Liver (tissue), 3 donors: ENCODE data around the gene GMDS.

ENCODE experiments used
- RAD21 ChIP-seq, 2 donors: IDR thresholded peaks; 2 replicates each; pipeline ENCODE4 v1.6.1; 2016; ENCODE audit warnings: antibody characterized with exemption in 2 of 2, mild to moderate bottlenecking in 2 of 2
- SP1 ChIP-seq: IDR thresholded peaks from 2 replicates; pipeline ENCODE4 v1.6.1; 2018; ENCODE audit warnings: antibody characterized with exemption, mild to moderate bottlenecking
- YY1 ChIP-seq: IDR thresholded peaks from 2 replicates; pipeline ENCODE4 v1.6.1; 2016; ENCODE audit warnings: antibody characterized with exemption, mild to moderate bottlenecking
- TF ChIP-seq, protein P1 (sequence below): fragments of 150-350 bp; IDR thresholded peaks from 2 replicates; pipeline ENCODE4 v1.5.1; 2017; ENCODE audit warnings: improper control_type of control experiment, low read depth, low read length; ENCODE audit not compliant: missing input control
- TF ChIP-seq, protein P2 (sequence below): IDR thresholded peaks from 2 replicates; pipeline ENCODE4 v1.6.1; 2016; ENCODE audit warnings: antibody characterized with exemption
- TF ChIP-seq, protein P3 (sequence below): IDR thresholded peaks from 2 replicates; pipeline ENCODE4 v1.6.1; 2016; ENCODE audit warnings: antibody characterized with exemption, mild to moderate bottlenecking
- donor health status: healthy.
- donor health status: healthy.

DNA sequence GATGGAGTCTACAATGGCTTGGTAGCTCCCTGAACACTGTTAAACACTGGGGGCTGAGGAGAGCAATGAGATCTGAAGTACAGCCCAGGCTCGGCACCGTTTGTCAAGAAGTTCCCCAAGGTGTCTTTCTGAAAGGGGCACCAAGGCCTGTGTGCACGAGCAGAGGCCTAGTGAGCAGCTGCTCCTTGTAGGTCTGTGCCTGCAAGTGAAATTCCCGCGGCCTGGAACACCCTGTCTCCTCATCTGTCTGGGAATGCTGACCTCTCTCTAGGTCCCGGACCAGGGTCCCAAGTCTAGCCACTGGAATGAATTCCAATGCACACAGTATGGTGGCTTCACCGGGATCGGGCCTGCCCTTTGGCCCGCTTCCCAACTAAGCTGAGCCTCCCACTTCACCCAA, 500.9 kb downstream of the GMDS start:
- TF ChIP-seq, protein P1, sequence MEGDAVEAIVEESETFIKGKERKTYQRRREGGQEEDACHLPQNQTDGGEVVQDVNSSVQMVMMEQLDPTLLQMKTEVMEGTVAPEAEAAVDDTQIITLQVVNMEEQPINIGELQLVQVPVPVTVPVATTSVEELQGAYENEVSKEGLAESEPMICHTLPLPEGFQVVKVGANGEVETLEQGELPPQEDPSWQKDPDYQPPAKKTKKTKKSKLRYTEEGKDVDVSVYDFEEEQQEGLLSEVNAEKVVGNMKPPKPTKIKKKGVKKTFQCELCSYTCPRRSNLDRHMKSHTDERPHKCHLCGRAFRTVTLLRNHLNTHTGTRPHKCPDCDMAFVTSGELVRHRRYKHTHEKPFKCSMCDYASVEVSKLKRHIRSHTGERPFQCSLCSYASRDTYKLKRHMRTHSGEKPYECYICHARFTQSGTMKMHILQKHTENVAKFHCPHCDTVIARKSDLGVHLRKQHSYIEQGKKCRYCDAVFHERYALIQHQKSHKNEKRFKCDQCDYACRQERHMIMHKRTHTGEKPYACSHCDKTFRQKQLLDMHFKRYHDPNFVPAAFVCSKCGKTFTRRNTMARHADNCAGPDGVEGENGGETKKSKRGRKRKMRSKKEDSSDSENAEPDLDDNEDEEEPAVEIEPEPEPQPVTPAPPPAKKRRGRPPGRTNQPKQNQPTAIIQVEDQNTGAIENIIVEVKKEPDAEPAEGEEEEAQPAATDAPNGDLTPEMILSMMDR, result no peak
- TF ChIP-seq YY1 (no peak), RAD21 (IDR thresholded peaks at IDR 0.05) (no peak), SP1 (no peak)
- TF ChIP-seq, protein P2, sequence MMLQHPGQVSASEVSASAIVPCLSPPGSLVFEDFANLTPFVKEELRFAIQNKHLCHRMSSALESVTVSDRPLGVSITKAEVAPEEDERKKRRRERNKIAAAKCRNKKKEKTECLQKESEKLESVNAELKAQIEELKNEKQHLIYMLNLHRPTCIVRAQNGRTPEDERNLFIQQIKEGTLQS, result no peak
- TF ChIP-seq, protein P3, sequence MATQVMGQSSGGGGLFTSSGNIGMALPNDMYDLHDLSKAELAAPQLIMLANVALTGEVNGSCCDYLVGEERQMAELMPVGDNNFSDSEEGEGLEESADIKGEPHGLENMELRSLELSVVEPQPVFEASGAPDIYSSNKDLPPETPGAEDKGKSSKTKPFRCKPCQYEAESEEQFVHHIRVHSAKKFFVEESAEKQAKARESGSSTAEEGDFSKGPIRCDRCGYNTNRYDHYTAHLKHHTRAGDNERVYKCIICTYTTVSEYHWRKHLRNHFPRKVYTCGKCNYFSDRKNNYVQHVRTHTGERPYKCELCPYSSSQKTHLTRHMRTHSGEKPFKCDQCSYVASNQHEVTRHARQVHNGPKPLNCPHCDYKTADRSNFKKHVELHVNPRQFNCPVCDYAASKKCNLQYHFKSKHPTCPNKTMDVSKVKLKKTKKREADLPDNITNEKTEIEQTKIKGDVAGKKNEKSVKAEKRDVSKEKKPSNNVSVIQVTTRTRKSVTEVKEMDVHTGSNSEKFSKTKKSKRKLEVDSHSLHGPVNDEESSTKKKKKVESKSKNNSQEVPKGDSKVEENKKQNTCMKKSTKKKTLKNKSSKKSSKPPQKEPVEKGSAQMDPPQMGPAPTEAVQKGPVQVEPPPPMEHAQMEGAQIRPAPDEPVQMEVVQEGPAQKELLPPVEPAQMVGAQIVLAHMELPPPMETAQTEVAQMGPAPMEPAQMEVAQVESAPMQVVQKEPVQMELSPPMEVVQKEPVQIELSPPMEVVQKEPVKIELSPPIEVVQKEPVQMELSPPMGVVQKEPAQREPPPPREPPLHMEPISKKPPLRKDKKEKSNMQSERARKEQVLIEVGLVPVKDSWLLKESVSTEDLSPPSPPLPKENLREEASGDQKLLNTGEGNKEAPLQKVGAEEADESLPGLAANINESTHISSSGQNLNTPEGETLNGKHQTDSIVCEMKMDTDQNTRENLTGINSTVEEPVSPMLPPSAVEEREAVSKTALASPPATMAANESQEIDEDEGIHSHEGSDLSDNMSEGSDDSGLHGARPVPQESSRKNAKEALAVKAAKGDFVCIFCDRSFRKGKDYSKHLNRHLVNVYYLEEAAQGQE, result no peak
